K562 (cell line): ENCODE results near the gene IMPG2. TPM values are rescaled to one million over a fixed set of nuclear protein-coding genes. Genes with fewer than 3 reads are reported as not detected.

Source experiments
- ATAC-seq: fragments of 200-7000 bp; cut with Tn5 transposase; 3 replicates; pipeline ENCODE4 v1.9.1; 2020; ENCODE audit warnings: moderate library complexity
- BruUV-seq: library from RNA; stranded (reverse); fragments of 400-500 nt; replicated peaks from 2 replicates; lab custom pipeline; 2021; lab: Mats Ljungman, UMichigan
- CTCF ChIA-PET: fragments of 300-600 bp; formaldehyde crosslinking; extraction: SDS; loops from one replicate; lab custom pipeline; 2021; ENCODE audit warnings: low intra/inter-chr PET ratio; lab: Yijun Ruan, JAX
- POLR2A ChIA-PET: fragments of 300-600, 350-650 bp; sonication (Branson Sonifier 250); formaldehyde crosslinking; extraction: SDS; loops from one replicate; lab custom pipeline; 2021; ENCODE audit warnings: antibody characterized with exemption, inconsistent platforms; lab: Yijun Ruan, JAX
- DNase-seq, 4 experiments: peaks; one replicate each; pipeline versions ENCODE4 v3.0.0 to v3.0.0-alpha.2; 2011 to 2018; ENCODE audit warnings: low spot score in 3 of 4, mixed read lengths in 3 of 4; ENCODE audit errors: extremely low read depth in 1 of 4
- FAIRE-seq: peaks from 2 replicates; lab custom pipeline; 2011; peaks lifted over from hg19 to GRCh38; lab: Jason Lieb, UNC
- H2AFZ ChIP-seq: 2 replicates; pipeline ENCODE4 v1.6.0; 2011; ENCODE audit warnings: low read depth, low read length, control low read depth, inconsistent platforms
- H3K27ac ChIP-seq: fragments of 200-600 bp; 3 replicates; pipeline ENCODE4 v1.8.0; 2011; ENCODE audit warnings: low read depth, mild to moderate bottlenecking, control low read depth, inconsistent platforms, low read length, moderate library complexity, mixed read lengths; ENCODE audit errors: extremely low read depth
- H3K27me3 ChIP-seq, 2 experiments: fragments of 300-600 bp in 1 of 2; 2 replicates in 1 of 2; 3 replicates in 1 of 2; pipeline versions ENCODE4 v1.6.0 to v1.8.0; 2011; ENCODE audit warnings: inconsistent platforms in 2 of 2, low read length in 2 of 2, mild to moderate bottlenecking in 1 of 2, mixed read lengths in 1 of 2, moderate library complexity in 1 of 2; ENCODE audit not compliant: control insufficient read depth in 2 of 2, insufficient read depth in 2 of 2
- H3K36me3 ChIP-seq: fragments of 300-600 bp; 3 replicates; pipeline ENCODE4 v1.8.0; 2011; ENCODE audit warnings: mild to moderate bottlenecking, low read length, inconsistent platforms; ENCODE audit not compliant: control insufficient read depth, insufficient read depth
- H3K4me1 ChIP-seq, 2 experiments: fragments of 200-600 bp in 1 of 2; replicated peaks in 1 of 2; 2 replicates in 1 of 2; 3 replicates in 1 of 2; pipeline versions ENCODE4 v1.5.1 to v1.8.0; 2011; ENCODE audit warnings: inconsistent platforms in 2 of 2, low read length in 2 of 2, mild to moderate bottlenecking in 1 of 2, mixed read lengths in 1 of 2, moderate library complexity in 1 of 2; ENCODE audit not compliant: control insufficient read depth in 2 of 2, insufficient read depth in 2 of 2
- H3K4me2 ChIP-seq: 2 replicates; pipeline ENCODE4 v1.6.1; 2011; ENCODE audit warnings: low read length, control low read depth, inconsistent platforms, mixed read lengths; ENCODE audit not compliant: insufficient read depth
- H3K4me3 ChIP-seq: fragments of 200-600 bp; sonication (generic), shearing (Covaris generic); 2 replicates; pipeline ENCODE4 v1.5.1; 2016; ENCODE audit warnings: control low read depth, inconsistent platforms
- H3K79me2 ChIP-seq: fragments of 200-600 bp; 3 replicates; pipeline ENCODE4 v1.8.0; 2011; ENCODE audit warnings: low read length, inconsistent platforms; ENCODE audit not compliant: control insufficient read depth, insufficient read depth
- H3K9ac ChIP-seq, 2 experiments: 2 replicates each; pipeline versions ENCODE4 v1.6.0 to v1.6.1; 2011; ENCODE audit warnings: low read depth in 2 of 2, low read length in 2 of 2, control low read depth in 1 of 2, inconsistent platforms in 1 of 2, mild to moderate bottlenecking in 1 of 2, mixed read lengths in 1 of 2; ENCODE audit not compliant: insufficient read depth in 1 of 2
- H3K9me1 ChIP-seq: one replicate; pipeline ENCODE4 v1.6.0; 2011; ENCODE audit warnings: inconsistent platforms, mild to moderate bottlenecking, low read length, moderate library complexity; ENCODE audit not compliant: control insufficient read depth, insufficient read depth
- H3K9me3 ChIP-seq: replicated peaks from 2 replicates; pipeline ENCODE4 v1.5.1; 2011; ENCODE audit warnings: low read depth, low read length, inconsistent platforms; ENCODE audit not compliant: control insufficient read depth, insufficient read depth
- H4K20me1 ChIP-seq: replicated peaks from 2 replicates; pipeline ENCODE4 v1.6.1; 2011; ENCODE audit warnings: low read length, inconsistent platforms, mixed read lengths; ENCODE audit not compliant: control insufficient read depth, insufficient read depth
- DMBX1 ChIP-seq: fragments of 250-450 bp; sonication (Bioruptor Pico); IDR thresholded peaks from 2 replicates; pipeline ENCODE4 v1.8.0; 2022; ENCODE audit warnings: inconsistent platforms, mild to moderate bottlenecking, moderate library complexity, borderline replicate concordance
- KDM5B ChIP-seq: fragments of 200-600 bp; sonication (generic); IDR thresholded peaks from 2 replicates; pipeline ENCODE4 v1.6.1; 2012; ENCODE audit warnings: low read depth, mild to moderate bottlenecking, moderate library complexity, low read length, control low read depth, inconsistent platforms; ENCODE audit not compliant: insufficient replicate concordance
- PHF8 ChIP-seq: fragments of 200-600 bp; sonication (generic); IDR thresholded peaks from 2 replicates; pipeline ENCODE4 v1.6.1; 2012; ENCODE audit warnings: mixed run types, mild to moderate bottlenecking, inconsistent platforms, low read length, moderate library complexity, borderline replicate concordance
- SMAD4 ChIP-seq: fragments of 250-450 bp; sonication (Bioruptor Pico); conservative IDR thresholded peaks from 2 replicates; pipeline ENCODE4 v1.8.0; 2021; ENCODE audit warnings: inconsistent platforms, mild to moderate bottlenecking, moderate library complexity
- TARDBP ChIP-seq: fragments of 450-650 bp; IDR thresholded peaks from 2 replicates; pipeline ENCODE4 v1.6.1; 2016
- ZNF140 ChIP-seq: fragments of 250-450 bp; sonication (Bioruptor Pico); IDR thresholded peaks from 2 replicates; pipeline ENCODE4 v1.8.0; 2021; ENCODE audit warnings: moderate library complexity, mild to moderate bottlenecking, inconsistent platforms
- WGBS: fragments of 100-300 bp; shearing (Covaris generic); methylation state at CpG from one replicate; pipeline ENCODE4 v1.1.6; 2016; ENCODE audit warnings: low coverage, mixed read lengths; ENCODE audit not compliant: insufficient coverage; ENCODE audit errors: missing lambda C conversion rate; 5-methylcytosine and 5-hydroxymethylcytosine counted together
- in situ Hi-C: fragments of 300-500 bp; cut with MboI; formaldehyde crosslinking; loops from 4 replicates; pipeline ENCODE4 v1.15.0; 2018; ENCODE audit warnings: inconsistent platforms, mixed read lengths
- intact Hi-C: fragments of 100-400 bp; cut with micrococcal nuclease; formaldehyde crosslinking; loops from 2 replicates; pipeline ENCODE4 v1.14.2; 2022
- polyA plus RNA-seq, 8 experiments: library from polyadenylated mRNA; depleted of rRNA in 4 of 8; stranded (reverse) in 5 of 8; unstranded in 3 of 8; fragments of >200 nt; fragmentation: Nextera tagmentation in 2 of 8; fragmentation: Illumina TruSeq in 1 of 8; extraction: Ambion mirVana in 2 of 8; extraction: Trizol in 1 of 8; gene quantifications; 2 replicates each; pipeline versions ENCODE4 v1.2.1 to v1.2.3, GENCODE V29; 2011 to 2014; ENCODE audit warnings: inconsistent platforms in 1 of 8, missing spikeins in 1 of 8
- total RNA-seq, 7 experiments: library from RNA; depleted of rRNA in 6 of 7; stranded (reverse); fragments of >200 nt in 6 of 7; fragmentation: Illumina TruSeq in 2 of 7; extraction: Trizol in 2 of 7; gene quantifications; 2 replicates each; pipeline versions ENCODE4 v1.2.1 to v1.2.3, GENCODE V29; 2011 to 2021; ENCODE audit warnings: low replicate concordance in 1 of 7
- TF ChIP-seq, protein P1 (sequence below): fragments of 200-600 bp; sonication (generic); IDR thresholded peaks from one replicate; pipeline ENCODE4 v1.6.1; 2012; ENCODE audit warnings: mild to moderate bottlenecking, low read depth, low read length, inconsistent platforms
- TF ChIP-seq, protein P2 (sequence below): sonication (generic); formaldehyde crosslinking; IDR thresholded peaks from 2 replicates; pipeline ENCODE4 v1.5.0; 2020; ENCODE audit warnings: missing genetic modification reagents

IMPG2 gene
- total and polyA plus RNA-seq, 9 of the 15 experiments (the other 6 are each of a cell fraction or from before 2014, with no cell fraction given), result 0.04 to 0.36 (median 0.09) TPM

DNA sequence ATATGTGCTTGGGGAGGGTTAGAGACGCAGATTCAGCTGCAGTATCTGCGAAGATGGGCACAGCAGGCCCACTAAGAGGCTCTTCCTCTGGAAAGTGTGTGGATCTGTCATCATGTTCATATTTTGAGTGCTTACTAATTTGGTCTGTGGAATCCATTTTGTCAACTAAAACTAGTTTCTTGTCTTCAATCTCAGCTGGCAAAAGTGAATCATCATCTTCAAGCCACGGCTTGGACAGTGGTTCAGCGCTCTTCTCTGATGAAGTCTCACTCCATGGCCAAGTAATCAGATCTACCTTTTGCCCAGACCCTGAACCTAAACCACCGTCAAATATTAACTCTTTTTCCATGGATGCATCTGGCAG is 76.2 kb downstream of the IMPG2 start:
- Histone ChIP-seq H3K27me3 (no peaks in the 10 kb centered on the region), H3K9ac (no peak overlapping the region), H3K4me3 (no peak overlapping the region), H3K9me1 (no peaks in the 10 kb centered on the region), H2AFZ (no peak overlapping the region), H3K79me2 (no peaks in the 10 kb centered on the region), H4K20me1 (no peaks in the 10 kb centered on the region), H3K4me2 (no peak overlapping the region), H3K4me1 (0 out of 5 replicates have a peak, but pooled peaks cover 0 to 7% of the 10 kb centered on the region in 2 experiments), H3K27ac (no peak overlapping the region), H3K36me3 (no peaks in the 10 kb centered on the region), H3K9me3 (no peaks in the 10 kb centered on the region)
- ChIA-PET CTCF (no interaction called here), POLR2A (no interaction called here)
- ATAC-seq, result no peak
- no peak for DNase-seq
- intact Hi-C loops (no loop called here), in situ Hi-C loops (no loop called here)
- no peak for FAIRE-seq
- BruUV-seq, result no TSS peak
- WGBS, result 13% methylated on average over 5 of the region's 5 CpGs
- no peak for TF ChIP-seq SMAD4 (CRISPR knock-in tag)
- no peak for TF ChIP-seq DMBX1 (CRISPR knock-in tag)
- TF ChIP-seq, protein P1, sequence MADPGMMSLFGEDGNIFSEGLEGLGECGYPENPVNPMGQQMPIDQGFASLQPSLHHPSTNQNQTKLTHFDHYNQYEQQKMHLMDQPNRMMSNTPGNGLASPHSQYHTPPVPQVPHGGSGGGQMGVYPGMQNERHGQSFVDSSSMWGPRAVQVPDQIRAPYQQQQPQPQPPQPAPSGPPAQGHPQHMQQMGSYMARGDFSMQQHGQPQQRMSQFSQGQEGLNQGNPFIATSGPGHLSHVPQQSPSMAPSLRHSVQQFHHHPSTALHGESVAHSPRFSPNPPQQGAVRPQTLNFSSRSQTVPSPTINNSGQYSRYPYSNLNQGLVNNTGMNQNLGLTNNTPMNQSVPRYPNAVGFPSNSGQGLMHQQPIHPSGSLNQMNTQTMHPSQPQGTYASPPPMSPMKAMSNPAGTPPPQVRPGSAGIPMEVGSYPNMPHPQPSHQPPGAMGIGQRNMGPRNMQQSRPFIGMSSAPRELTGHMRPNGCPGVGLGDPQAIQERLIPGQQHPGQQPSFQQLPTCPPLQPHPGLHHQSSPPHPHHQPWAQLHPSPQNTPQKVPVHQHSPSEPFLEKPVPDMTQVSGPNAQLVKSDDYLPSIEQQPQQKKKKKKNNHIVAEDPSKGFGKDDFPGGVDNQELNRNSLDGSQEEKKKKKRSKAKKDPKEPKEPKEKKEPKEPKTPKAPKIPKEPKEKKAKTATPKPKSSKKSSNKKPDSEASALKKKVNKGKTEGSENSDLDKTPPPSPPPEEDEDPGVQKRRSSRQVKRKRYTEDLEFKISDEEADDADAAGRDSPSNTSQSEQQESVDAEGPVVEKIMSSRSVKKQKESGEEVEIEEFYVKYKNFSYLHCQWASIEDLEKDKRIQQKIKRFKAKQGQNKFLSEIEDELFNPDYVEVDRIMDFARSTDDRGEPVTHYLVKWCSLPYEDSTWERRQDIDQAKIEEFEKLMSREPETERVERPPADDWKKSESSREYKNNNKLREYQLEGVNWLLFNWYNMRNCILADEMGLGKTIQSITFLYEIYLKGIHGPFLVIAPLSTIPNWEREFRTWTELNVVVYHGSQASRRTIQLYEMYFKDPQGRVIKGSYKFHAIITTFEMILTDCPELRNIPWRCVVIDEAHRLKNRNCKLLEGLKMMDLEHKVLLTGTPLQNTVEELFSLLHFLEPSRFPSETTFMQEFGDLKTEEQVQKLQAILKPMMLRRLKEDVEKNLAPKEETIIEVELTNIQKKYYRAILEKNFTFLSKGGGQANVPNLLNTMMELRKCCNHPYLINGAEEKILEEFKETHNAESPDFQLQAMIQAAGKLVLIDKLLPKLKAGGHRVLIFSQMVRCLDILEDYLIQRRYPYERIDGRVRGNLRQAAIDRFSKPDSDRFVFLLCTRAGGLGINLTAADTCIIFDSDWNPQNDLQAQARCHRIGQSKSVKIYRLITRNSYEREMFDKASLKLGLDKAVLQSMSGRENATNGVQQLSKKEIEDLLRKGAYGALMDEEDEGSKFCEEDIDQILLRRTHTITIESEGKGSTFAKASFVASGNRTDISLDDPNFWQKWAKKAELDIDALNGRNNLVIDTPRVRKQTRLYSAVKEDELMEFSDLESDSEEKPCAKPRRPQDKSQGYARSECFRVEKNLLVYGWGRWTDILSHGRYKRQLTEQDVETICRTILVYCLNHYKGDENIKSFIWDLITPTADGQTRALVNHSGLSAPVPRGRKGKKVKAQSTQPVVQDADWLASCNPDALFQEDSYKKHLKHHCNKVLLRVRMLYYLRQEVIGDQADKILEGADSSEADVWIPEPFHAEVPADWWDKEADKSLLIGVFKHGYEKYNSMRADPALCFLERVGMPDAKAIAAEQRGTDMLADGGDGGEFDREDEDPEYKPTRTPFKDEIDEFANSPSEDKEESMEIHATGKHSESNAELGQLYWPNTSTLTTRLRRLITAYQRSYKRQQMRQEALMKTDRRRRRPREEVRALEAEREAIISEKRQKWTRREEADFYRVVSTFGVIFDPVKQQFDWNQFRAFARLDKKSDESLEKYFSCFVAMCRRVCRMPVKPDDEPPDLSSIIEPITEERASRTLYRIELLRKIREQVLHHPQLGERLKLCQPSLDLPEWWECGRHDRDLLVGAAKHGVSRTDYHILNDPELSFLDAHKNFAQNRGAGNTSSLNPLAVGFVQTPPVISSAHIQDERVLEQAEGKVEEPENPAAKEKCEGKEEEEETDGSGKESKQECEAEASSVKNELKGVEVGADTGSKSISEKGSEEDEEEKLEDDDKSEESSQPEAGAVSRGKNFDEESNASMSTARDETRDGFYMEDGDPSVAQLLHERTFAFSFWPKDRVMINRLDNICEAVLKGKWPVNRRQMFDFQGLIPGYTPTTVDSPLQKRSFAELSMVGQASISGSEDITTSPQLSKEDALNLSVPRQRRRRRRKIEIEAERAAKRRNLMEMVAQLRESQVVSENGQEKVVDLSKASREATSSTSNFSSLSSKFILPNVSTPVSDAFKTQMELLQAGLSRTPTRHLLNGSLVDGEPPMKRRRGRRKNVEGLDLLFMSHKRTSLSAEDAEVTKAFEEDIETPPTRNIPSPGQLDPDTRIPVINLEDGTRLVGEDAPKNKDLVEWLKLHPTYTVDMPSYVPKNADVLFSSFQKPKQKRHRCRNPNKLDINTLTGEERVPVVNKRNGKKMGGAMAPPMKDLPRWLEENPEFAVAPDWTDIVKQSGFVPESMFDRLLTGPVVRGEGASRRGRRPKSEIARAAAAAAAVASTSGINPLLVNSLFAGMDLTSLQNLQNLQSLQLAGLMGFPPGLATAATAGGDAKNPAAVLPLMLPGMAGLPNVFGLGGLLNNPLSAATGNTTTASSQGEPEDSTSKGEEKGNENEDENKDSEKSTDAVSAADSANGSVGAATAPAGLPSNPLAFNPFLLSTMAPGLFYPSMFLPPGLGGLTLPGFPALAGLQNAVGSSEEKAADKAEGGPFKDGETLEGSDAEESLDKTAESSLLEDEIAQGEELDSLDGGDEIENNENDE, result no peak
- TF ChIP-seq TARDBP, result no peak
- TF ChIP-seq KDM5B, result no peak
- no peak for TF ChIP-seq PHF8
- TF ChIP-seq, protein P2, sequence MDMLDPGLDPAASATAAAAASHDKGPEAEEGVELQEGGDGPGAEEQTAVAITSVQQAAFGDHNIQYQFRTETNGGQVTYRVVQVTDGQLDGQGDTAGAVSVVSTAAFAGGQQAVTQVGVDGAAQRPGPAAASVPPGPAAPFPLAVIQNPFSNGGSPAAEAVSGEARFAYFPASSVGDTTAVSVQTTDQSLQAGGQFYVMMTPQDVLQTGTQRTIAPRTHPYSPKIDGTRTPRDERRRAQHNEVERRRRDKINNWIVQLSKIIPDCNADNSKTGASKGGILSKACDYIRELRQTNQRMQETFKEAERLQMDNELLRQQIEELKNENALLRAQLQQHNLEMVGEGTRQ (CRISPR knock-in tag), result no peak
- no peak for TF ChIP-seq ZNF140 (CRISPR knock-in tag)
